Stimulated activated CD4-positive, alpha-beta T cell treated with anti-CD3 and anti-CD28 coated beads, TNF-alpha, amount 100 ng/mL, for 4 hours (primary cell): ENCODE results near the gene CHMP1A.
A peak's percentile ranks its signal among the peaks of the same experiment; 100 is the strongest.
"Not testable (repeated sequence)": the region's sequence is repeated elsewhere in the genome, so short reads cannot be mapped to it uniquely, and the experiment has no call there.

Experiments used
- DNase-seq, 3 experiments: peaks; one replicate each; pipeline ENCODE4 v3.0.0-alpha.2; 2020; ENCODE audit warnings: low read depth in 3 of 3

The CHMP1A gene

GRCh38 chr16:89691986-89692569, 34.6 kb upstream of the CHMP1A start:
- no peak for DNase-seq

GRCh38 chr16:89691231-89691985, 33.9 kb upstream of the CHMP1A start:
- no peak for DNase-seq

GRCh38 chr16:89690392-89690901, 32.9 kb upstream of the CHMP1A start:
- DNase-seq, result no peak

GRCh38 chr16:89689621-89690020, 32.1 kb upstream of the CHMP1A start:
- not testable (repeated sequence) for DNase-seq

- no peak for DNase-seq
These were observed 31.6 kb upstream of the CHMP1A start for GRCh38 chr16:89689142-89689541.

GRCh38 chr16:89688395-89688794, 30.9 kb upstream of the CHMP1A start:
- no peak for DNase-seq

GRCh38 chr16:89687092-89687940, 29.8 kb upstream of the CHMP1A start:
- no peak for DNase-seq

- DNase-seq, result peak; percentile 79 to 85 (median 85)
These were observed 29.1 kb upstream of the CHMP1A start, which contains the start of gene CDK10 for GRCh38 chr16:89686520-89687091. Gene CDK10, plus strand, starts transcription at chr16:89686689. Its CDS starts 22 bp downstream, at chr16:89686711.

GRCh38 chr16:89685916-89686315, 28.4 kb upstream of the CHMP1A start:
- no peak for DNase-seq

GRCh38 chr16:89678258-89678657, 20.8 kb upstream of the CHMP1A start:
- DNase-seq, result no peak

- DNase-seq, result no peak
These were observed 14.9 kb upstream of the CHMP1A start for GRCh38 chr16:89672177-89672941.

- not testable (repeated sequence) for DNase-seq
These were observed 14.1 kb upstream of the CHMP1A start for GRCh38 chr16:89671565-89671964.

- DNase-seq, result no peak
These were observed 13.3 kb upstream of the CHMP1A start for GRCh38 chr16:89670496-89671431.

- DNase-seq, result no peak
These were observed 12.2 kb upstream of the CHMP1A start for GRCh38 chr16:89669755-89670154.

GRCh38 chr16:89668790-89669158, 11.3 kb upstream of the CHMP1A start:
- DNase-seq, result no peak

GRCh38 chr16:89667633-89668032, 10.1 kb upstream of the CHMP1A start:
- no peak for DNase-seq

GRCh38 chr16:89667000-89667399, 9.5 kb upstream of the CHMP1A start:
- not testable (repeated sequence) for DNase-seq

- DNase-seq, result not testable (repeated sequence)
These were observed 6.7 kb upstream of the CHMP1A start for GRCh38 chr16:89664238-89664637.

GRCh38 chr16:89661215-89661614, 3.7 kb upstream of the CHMP1A start:
- no peak for DNase-seq

GRCh38 chr16:89660146-89660545, 2.6 kb upstream of the CHMP1A start:
- no peak for DNase-seq
